ENCODE results near the gene C5orf15.
"Not testable (repeated sequence)": the region's sequence is repeated elsewhere in the genome, so short reads cannot be mapped to it uniquely, and the experiment has no call there.

The C5orf15 gene

DNA sequence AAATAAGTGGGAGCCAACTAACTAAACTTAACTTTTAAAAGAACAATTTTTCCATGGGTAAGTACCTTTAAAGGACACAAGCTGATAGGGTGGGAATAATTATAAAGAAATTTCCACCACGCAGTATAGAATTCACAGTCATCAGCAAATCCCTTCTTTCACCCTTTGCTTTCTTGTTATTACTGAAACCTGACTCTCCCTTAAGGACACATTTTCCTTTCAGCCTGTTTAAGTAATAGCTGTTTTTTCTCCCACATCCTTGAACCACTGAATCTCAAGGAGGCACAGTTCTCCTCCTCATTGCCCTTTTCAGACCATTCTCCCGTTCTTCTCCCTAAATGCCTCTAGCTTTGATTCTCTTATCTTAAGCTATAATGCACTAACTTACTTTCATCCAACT lies 6.3 kb downstream of the C5orf15 start:
- Histone ChIP-seq H2AFZ (ENCODE audit: low read depth, low read length) (no peak overlapping the region), H3K27ac (ENCODE audit: low read length) (no peak overlapping the region), H3K36me3 (replicated peaks; ENCODE audit: low read depth, low read length) (no peaks in the 10 kb centered on the region), H4K20me1 (ENCODE audit: insufficient read depth, low read length) (no peaks in the 10 kb centered on the region), H3K4me1 (ENCODE audit: low read length) (peaks cover 18% of the 10 kb centered on the region), H3K9ac (ENCODE audit: low read length) (no peak overlapping the region), H3K79me2 (ENCODE audit: low read length) (peaks cover 43% of the 10 kb centered on the region), H3K4me2 (ENCODE audit: low read length) (no peak overlapping the region), H3K4me3 (ENCODE audit: low read length) (no peak overlapping the region), H3K9me3 (ENCODE audit: insufficient read depth, low read length) (no peaks in the 10 kb centered on the region), H3K27me3 (ENCODE audit: low read depth, low read length) (no peaks in the 10 kb centered on the region)
- TF ChIP-seq, protein P1, sequence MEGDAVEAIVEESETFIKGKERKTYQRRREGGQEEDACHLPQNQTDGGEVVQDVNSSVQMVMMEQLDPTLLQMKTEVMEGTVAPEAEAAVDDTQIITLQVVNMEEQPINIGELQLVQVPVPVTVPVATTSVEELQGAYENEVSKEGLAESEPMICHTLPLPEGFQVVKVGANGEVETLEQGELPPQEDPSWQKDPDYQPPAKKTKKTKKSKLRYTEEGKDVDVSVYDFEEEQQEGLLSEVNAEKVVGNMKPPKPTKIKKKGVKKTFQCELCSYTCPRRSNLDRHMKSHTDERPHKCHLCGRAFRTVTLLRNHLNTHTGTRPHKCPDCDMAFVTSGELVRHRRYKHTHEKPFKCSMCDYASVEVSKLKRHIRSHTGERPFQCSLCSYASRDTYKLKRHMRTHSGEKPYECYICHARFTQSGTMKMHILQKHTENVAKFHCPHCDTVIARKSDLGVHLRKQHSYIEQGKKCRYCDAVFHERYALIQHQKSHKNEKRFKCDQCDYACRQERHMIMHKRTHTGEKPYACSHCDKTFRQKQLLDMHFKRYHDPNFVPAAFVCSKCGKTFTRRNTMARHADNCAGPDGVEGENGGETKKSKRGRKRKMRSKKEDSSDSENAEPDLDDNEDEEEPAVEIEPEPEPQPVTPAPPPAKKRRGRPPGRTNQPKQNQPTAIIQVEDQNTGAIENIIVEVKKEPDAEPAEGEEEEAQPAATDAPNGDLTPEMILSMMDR (IDR thresholded peaks at IDR 0.05; ENCODE audit: low read depth, low read length), result no peak
- TF ChIP-seq EZH2phosphoT487 (IDR thresholded peaks at IDR 0.05; ENCODE audit: low read depth), result no peak

DNA sequence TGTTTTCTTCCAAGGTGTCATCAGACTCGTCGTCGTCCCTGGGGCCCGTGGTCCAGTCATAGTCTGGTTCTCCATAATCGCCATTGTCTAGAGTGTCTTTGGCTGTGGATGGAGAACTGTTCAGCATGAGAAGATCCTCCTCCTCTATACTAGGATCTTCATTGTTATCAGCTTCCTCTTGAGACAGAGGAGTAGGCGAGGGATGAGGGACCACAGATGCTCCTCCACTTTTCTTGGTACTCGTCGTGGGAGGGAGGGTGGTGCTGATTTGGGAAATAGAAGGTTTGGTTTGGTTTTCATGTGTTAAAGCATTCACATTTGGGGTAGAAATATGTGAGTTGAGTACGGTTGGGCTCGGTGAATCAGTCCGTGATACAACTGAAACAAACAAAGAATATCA lies 8.8 kb downstream of the C5orf15 start:
- TF ChIP-seq EZH2phosphoT487 (IDR thresholded peaks at IDR 0.05; ENCODE audit: low read depth), result no peak
- TF ChIP-seq, protein P1 (IDR thresholded peaks at IDR 0.05; ENCODE audit: low read depth, low read length), result no peak
- H3K36me3 ChIP-seq (replicated peaks; ENCODE audit: low read depth, low read length), result peaks cover 13% of the 10 kb centered on the region
- H4K20me1 ChIP-seq (ENCODE audit: insufficient read depth, low read length), result no peaks in the 10 kb centered on the region
- no peaks in the 10 kb centered on the region for H3K27me3 ChIP-seq (ENCODE audit: low read depth, low read length)
- no peak overlapping the region for H3K4me2 ChIP-seq (ENCODE audit: low read length)
- H3K4me1 ChIP-seq (ENCODE audit: low read length), result peaks cover 32% of the 10 kb centered on the region
- peaks cover 21% of the 10 kb centered on the region for H3K79me2 ChIP-seq (ENCODE audit: low read length)
- no peak overlapping the region for H2AFZ ChIP-seq (ENCODE audit: low read depth, low read length)
- H3K27ac ChIP-seq (ENCODE audit: low read length), result no peak overlapping the region
- H3K4me3 ChIP-seq (ENCODE audit: low read length), result no peak overlapping the region
- H3K9me3 ChIP-seq (ENCODE audit: insufficient read depth, low read length), result no peaks in the 10 kb centered on the region
- no peak overlapping the region for H3K9ac ChIP-seq (ENCODE audit: low read length)

- Histone ChIP-seq H3K4me1 (ENCODE audit: low read length) (peaks cover 48% of the 10 kb centered on the region), H3K4me3 (ENCODE audit: low read length) (peak overlapping the region; percentile 38), H3K4me2 (ENCODE audit: low read length) (peak overlapping the region; percentile 69), H2AFZ (ENCODE audit: low read depth, low read length) (no peak overlapping the region), H3K36me3 (replicated peaks; ENCODE audit: low read depth, low read length) (peaks cover 19% of the 10 kb centered on the region), H3K9ac (ENCODE audit: low read length) (peak overlapping the region; percentile 71), H3K27ac (ENCODE audit: low read length) (peak overlapping the region; percentile 98), H4K20me1 (ENCODE audit: insufficient read depth, low read length) (no peaks in the 10 kb centered on the region), H3K79me2 (ENCODE audit: low read length) (peaks cover 8% of the 10 kb centered on the region), H3K27me3 (ENCODE audit: low read depth, low read length) (no peaks in the 10 kb centered on the region), H3K9me3 (ENCODE audit: insufficient read depth, low read length) (no peaks in the 10 kb centered on the region)
- no peak for TF ChIP-seq EZH2phosphoT487 (IDR thresholded peaks at IDR 0.05; ENCODE audit: low read depth)
- TF ChIP-seq, protein P1 (IDR thresholded peaks at IDR 0.05; ENCODE audit: low read depth, low read length), result no peak
Observed at GRCh38 chr5:133957591-133957990, 10.8 kb downstream of the C5orf15 start.

- Histone ChIP-seq H2AFZ (ENCODE audit: low read depth, low read length) (no peak overlapping the region), H3K27me3 (ENCODE audit: low read depth, low read length) (no peaks in the 10 kb centered on the region), H3K4me3 (ENCODE audit: low read length) (peak overlapping the region; percentile 30), H3K27ac (ENCODE audit: low read length) (peak overlapping the region; percentile 98), H3K4me1 (ENCODE audit: low read length) (peaks cover 48% of the 10 kb centered on the region), H3K79me2 (ENCODE audit: low read length) (peaks cover 3% of the 10 kb centered on the region), H4K20me1 (ENCODE audit: insufficient read depth, low read length) (no peaks in the 10 kb centered on the region), H3K4me2 (ENCODE audit: low read length) (peak overlapping the region; percentile 69), H3K9ac (ENCODE audit: low read length) (peak overlapping the region; percentile 51), H3K9me3 (ENCODE audit: insufficient read depth, low read length) (no peaks in the 10 kb centered on the region), H3K36me3 (replicated peaks; ENCODE audit: low read depth, low read length) (peaks cover 19% of the 10 kb centered on the region)
- TF ChIP-seq EZH2phosphoT487 (IDR thresholded peaks at IDR 0.05; ENCODE audit: low read depth), result no peak
- TF ChIP-seq, protein P1 (IDR thresholded peaks at IDR 0.05; ENCODE audit: low read depth, low read length), result no peak
Observed at GRCh38 chr5:133957080-133957479, 11.3 kb downstream of the C5orf15 start.

DNA sequence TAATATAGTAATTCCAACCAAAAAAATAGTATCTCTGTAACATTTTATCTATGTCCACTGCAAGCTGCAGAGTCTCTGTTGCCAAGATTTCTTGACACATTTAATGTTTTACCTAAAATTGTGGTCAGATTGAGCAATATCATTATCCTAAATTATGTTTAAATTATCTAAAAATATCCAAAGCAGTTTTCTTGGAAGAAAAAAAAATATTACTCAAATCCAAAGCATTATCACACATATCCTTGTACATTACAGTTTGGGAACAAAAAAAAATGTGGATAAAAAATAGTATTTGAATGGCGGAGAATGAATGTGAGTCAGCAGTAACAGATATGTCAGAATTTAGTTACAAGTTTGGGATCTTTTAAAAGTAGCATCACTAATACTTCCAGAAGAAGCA lies 12.2 kb downstream of the C5orf15 start:
- Histone ChIP-seq H3K36me3 (replicated peaks; ENCODE audit: low read depth, low read length) (peaks cover 19% of the 10 kb centered on the region), H3K4me1 (ENCODE audit: low read length) (peaks cover 48% of the 10 kb centered on the region)
- H3K27me3 ChIP-seq (ENCODE audit: low read depth, low read length); H3K4me3 ChIP-seq (ENCODE audit: low read length); H2AFZ ChIP-seq (ENCODE audit: low read depth, low read length); H3K4me2 ChIP-seq (ENCODE audit: low read length); H3K9ac ChIP-seq (ENCODE audit: low read length); H4K20me1 ChIP-seq (ENCODE audit: insufficient read depth, low read length); H3K27ac ChIP-seq (ENCODE audit: low read length); H3K9me3 ChIP-seq (ENCODE audit: insufficient read depth, low read length); H3K79me2 ChIP-seq (ENCODE audit: low read length): not testable (repeated sequence)
